Endodermal cell (in vitro differentiated cells): ENCODE results near the gene EVI5L. TPM values are rescaled to one million over a fixed set of nuclear protein-coding genes. Genes with fewer than 3 reads are reported as not detected.

Source experiments
- DNase-seq: peaks from one replicate; pipeline ENCODE4 v3.0.0-alpha.2; 2017
- H3K27ac ChIP-seq: 2 replicates; pipeline ENCODE4 v1.5.1; 2013; ENCODE audit warnings: mild to moderate bottlenecking, low read depth, low read length, moderate library complexity
- H3K27me3 ChIP-seq: 2 replicates; pipeline ENCODE4 v1.6.1; 2013; ENCODE audit warnings: mild to moderate bottlenecking, low read length, moderate library complexity; ENCODE audit not compliant: insufficient read depth, control insufficient read depth, poor library complexity, severe bottlenecking
- H3K36me3 ChIP-seq: 2 replicates; pipeline ENCODE4 v1.7.0; 2013; ENCODE audit warnings: mild to moderate bottlenecking, low read length, moderate library complexity; ENCODE audit not compliant: control insufficient read depth, insufficient read depth
- H3K4me1 ChIP-seq: one replicate; pipeline ENCODE4 v1.7.0; 2013; ENCODE audit warnings: low read length; ENCODE audit not compliant: control insufficient read depth, insufficient read depth
- H3K4me3 ChIP-seq: 2 replicates; pipeline ENCODE4 v1.5.1; 2013; ENCODE audit warnings: mild to moderate bottlenecking, low read length, moderate library complexity
- H3K9ac ChIP-seq: 2 replicates; pipeline ENCODE4 v1.6.1; 2013; ENCODE audit warnings: mild to moderate bottlenecking, low read length, moderate library complexity; ENCODE audit not compliant: poor library complexity, severe bottlenecking; ENCODE audit errors: extremely low read depth
- H3K9me3 ChIP-seq: 2 replicates; pipeline ENCODE4 v1.6.1; 2013; ENCODE audit warnings: mild to moderate bottlenecking, low read length, moderate library complexity; ENCODE audit not compliant: control insufficient read depth
- H3K27ac Mint-ChIP-seq: 2 replicates; pipeline ENCODE4 v1.8.0; 2020; ENCODE audit warnings: mixed read lengths
- H3K27me3 Mint-ChIP-seq: 2 replicates; pipeline ENCODE4 v1.8.0; 2021; ENCODE audit warnings: mild to moderate bottlenecking, mixed read lengths; ENCODE audit not compliant: insufficient read depth
- H3K36me3 Mint-ChIP-seq: 2 replicates; pipeline ENCODE4 v1.8.0; 2020; ENCODE audit warnings: low read depth, mixed read lengths
- H3K4me1 Mint-ChIP-seq: 2 replicates; pipeline ENCODE4 v1.8.0; 2020; ENCODE audit warnings: mixed read lengths
- H3K4me3 Mint-ChIP-seq: 2 replicates; pipeline ENCODE4 v1.8.0; 2020; ENCODE audit warnings: mild to moderate bottlenecking, moderate library complexity, mixed read lengths
- H3K9me3 Mint-ChIP-seq: 2 replicates; pipeline ENCODE4 v1.8.0; 2020; ENCODE audit warnings: mild to moderate bottlenecking, mixed read lengths
- CTCF ChIP-seq: fragments of 200-600 bp; sonication (generic); conservative IDR thresholded peaks from 2 replicates; pipeline ENCODE4 v1.5.0; 2021; ENCODE audit warnings: antibody characterized with exemption, mild to moderate bottlenecking
- WGBS, 2 experiments: methylation state at CpG; one replicate each; pipeline versions ENCODE4 v1.1.5 to v1.1.7; 2013; ENCODE audit warnings: missing lambda C conversion rate in 2 of 2, mixed read lengths in 1 of 2; ENCODE audit not compliant: insufficient coverage in 1 of 2, insufficient read length in 1 of 2; 5-methylcytosine and 5-hydroxymethylcytosine counted together
- total RNA-seq, 2 donors: library from RNA; stranded (reverse); fragmentation: NEBNext Ultra II Directional in 1 of 2; extraction: Animal tissue kit (Norgen Biotek cat#: 25700) in 1 of 2; gene quantifications; 2 replicates in 1 of 2; 3 replicates in 1 of 2; pipeline ENCODE4 v1.2.1, GENCODE V29; 2021

Gene EVI5L
- total RNA-seq, 2 donors from 2014 or later = 6.4 to 9.2 TPM

- Histone ChIP-seq H3K27me3 (peaks cover 12% of the 10 kb centered on the region), H3K9me3 (no peaks in the 10 kb centered on the region), H3K4me1 (peaks cover 3% of the 10 kb centered on the region), H3K36me3 (no peaks in the 10 kb centered on the region), H3K9ac (no peak overlapping the region), H3K27ac (no peak overlapping the region), H3K4me3 (no peak overlapping the region)
- H3K4me3 Mint-ChIP-seq = no peak overlapping the region
- whole genome bisulfite sequencing, 2 experiments = 24 to 33% methylated on average over 31 to 45 of the region's 45 CpGs
- peaks cover 3% of the 10 kb centered on the region for H3K4me1 Mint-ChIP-seq
- peak overlapping the region; percentile 64 for H3K27ac Mint-ChIP-seq
- TF ChIP-seq CTCF = peak; percentile 98
- H3K36me3 Mint-ChIP-seq = no peaks in the 10 kb centered on the region
- no peaks in the 10 kb centered on the region for H3K9me3 Mint-ChIP-seq
- peak; percentile 97 for DNase-seq
- H3K27me3 Mint-ChIP-seq = peaks cover 32% of the 10 kb centered on the region
Observed at GRCh38 chr19:7852851-7853769, 23.1 kb downstream of the EVI5L start.

- Mint-ChIP-seq H3K27ac (peak overlapping the region; percentile 64), H3K4me3 (no peak overlapping the region), H3K4me1 (peaks cover 3% of the 10 kb centered on the region), H3K36me3 (no peaks in the 10 kb centered on the region), H3K27me3 (peaks cover 31% of the 10 kb centered on the region), H3K9me3 (no peaks in the 10 kb centered on the region)
- Histone ChIP-seq H3K9ac (no peak overlapping the region), H3K4me1 (peaks cover 7% of the 10 kb centered on the region), H3K4me3 (no peak overlapping the region), H3K27ac (no peak overlapping the region), H3K9me3 (no peaks in the 10 kb centered on the region), H3K36me3 (no peaks in the 10 kb centered on the region), H3K27me3 (peaks cover 12% of the 10 kb centered on the region)
- DNase-seq = no peak
- no peak for TF ChIP-seq CTCF
- WGBS, 2 experiments = 72 to 74% methylated on average over 12 of the region's 12 CpGs
Observed at GRCh38 chr19:7853770-7854128, 23.7 kb downstream of the EVI5L start.

GRCh38 chr19:7855426-7856108 lies 25.5 kb downstream of the EVI5L start:
- Mint-ChIP-seq H3K4me1 (peaks cover 3% of the 10 kb centered on the region), H3K9me3 (no peaks in the 10 kb centered on the region), H3K27me3 (peaks cover 45% of the 10 kb centered on the region), H3K27ac (no peak overlapping the region), H3K4me3 (no peak overlapping the region), H3K36me3 (no peaks in the 10 kb centered on the region)
- Histone ChIP-seq H3K9ac (no peak overlapping the region), H3K4me3 (no peak overlapping the region), H3K9me3 (no peaks in the 10 kb centered on the region), H3K27me3 (peaks cover 21% of the 10 kb centered on the region), H3K36me3 (no peaks in the 10 kb centered on the region), H3K4me1 (peaks cover 7% of the 10 kb centered on the region), H3K27ac (no peak overlapping the region)
- WGBS, 2 experiments = 86 to 91% methylated on average over 9 to 26 of the region's 26 CpGs
- TF ChIP-seq CTCF = no peak
- DNase-seq = no peak
